Stomach (tissue), 4 donors: ENCODE results near the gene COPG1.

ENCODE experiments used
- EP300 ChIP-seq: sonication (generic); formaldehyde crosslinking; IDR thresholded peaks from one replicate; pipeline ENCODE4 v1.6.1; 2017; ENCODE audit warnings: antibody characterized with exemption
- POLR2A ChIP-seq, 4 donors: fragments of 450-650 bp; IDR thresholded peaks; one replicate each; pipeline ENCODE4 v1.6.1; 2016; ENCODE audit warnings: antibody characterized with exemption in 4 of 4, control low read depth in 2 of 4, mild to moderate bottlenecking in 1 of 4, moderate library complexity in 1 of 4
- POLR2AphosphoS5 ChIP-seq, 3 donors: sonication (generic); formaldehyde crosslinking; IDR thresholded peaks; one replicate each; pipeline ENCODE4 v1.6.1; 2016; ENCODE audit warnings: antibody characterized with exemption in 3 of 3
- TF ChIP-seq, protein P1 (sequence below), 7 experiments: fragments of 450-650 bp in 4 of 7; fragments of 200-600 bp in 3 of 7; sonication (generic) in 3 of 7; IDR thresholded peaks; one replicate each; pipeline ENCODE4 v1.5.1; 2016 to 2019; ENCODE audit warnings: antibody characterized with exemption in 7 of 7, control low read depth in 2 of 7, mild to moderate bottlenecking in 1 of 7

DNA sequence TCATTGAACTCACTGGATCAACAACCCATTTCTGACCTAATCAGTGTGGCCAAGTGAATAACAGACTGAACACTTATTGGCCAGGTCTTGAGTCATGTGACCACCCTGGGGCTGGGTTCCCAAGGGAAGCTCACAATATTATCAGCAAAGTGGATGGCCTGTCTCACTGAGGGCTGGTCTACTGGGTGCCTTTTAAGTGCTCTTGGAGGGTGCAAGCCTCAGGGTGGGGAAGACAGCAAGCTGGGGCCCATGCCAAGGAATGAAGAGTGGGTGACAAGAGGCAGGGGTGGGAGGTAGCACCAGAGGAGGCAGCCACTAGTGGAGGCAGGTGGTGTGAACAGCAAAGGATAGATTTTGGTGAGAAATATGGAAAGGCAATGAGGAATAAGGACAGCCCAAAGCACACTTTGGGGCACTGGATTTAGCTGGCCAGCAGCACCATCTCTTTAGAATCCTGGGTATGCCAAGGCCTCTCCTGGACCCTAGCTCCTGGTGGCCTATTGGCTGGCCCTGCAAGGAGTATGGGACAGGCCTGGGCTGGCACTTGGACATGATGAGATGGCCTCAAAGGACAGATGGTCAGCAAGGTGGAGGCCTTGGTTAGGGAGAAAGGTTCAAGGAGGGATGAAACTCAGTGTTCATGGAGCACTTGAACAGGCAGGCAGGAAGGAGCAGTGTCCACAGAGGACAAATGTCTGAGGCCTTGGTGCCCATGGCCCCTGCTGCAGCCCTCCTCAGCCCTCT lies 63.4 kb downstream of the COPG1 start:
- peak in 1 of 4 donors; percentile 13 for TF ChIP-seq POLR2A (IDR thresholded peaks at IDR 0.05)
- TF ChIP-seq EP300 = no peak
- TF ChIP-seq, protein P1, sequence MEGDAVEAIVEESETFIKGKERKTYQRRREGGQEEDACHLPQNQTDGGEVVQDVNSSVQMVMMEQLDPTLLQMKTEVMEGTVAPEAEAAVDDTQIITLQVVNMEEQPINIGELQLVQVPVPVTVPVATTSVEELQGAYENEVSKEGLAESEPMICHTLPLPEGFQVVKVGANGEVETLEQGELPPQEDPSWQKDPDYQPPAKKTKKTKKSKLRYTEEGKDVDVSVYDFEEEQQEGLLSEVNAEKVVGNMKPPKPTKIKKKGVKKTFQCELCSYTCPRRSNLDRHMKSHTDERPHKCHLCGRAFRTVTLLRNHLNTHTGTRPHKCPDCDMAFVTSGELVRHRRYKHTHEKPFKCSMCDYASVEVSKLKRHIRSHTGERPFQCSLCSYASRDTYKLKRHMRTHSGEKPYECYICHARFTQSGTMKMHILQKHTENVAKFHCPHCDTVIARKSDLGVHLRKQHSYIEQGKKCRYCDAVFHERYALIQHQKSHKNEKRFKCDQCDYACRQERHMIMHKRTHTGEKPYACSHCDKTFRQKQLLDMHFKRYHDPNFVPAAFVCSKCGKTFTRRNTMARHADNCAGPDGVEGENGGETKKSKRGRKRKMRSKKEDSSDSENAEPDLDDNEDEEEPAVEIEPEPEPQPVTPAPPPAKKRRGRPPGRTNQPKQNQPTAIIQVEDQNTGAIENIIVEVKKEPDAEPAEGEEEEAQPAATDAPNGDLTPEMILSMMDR (IDR thresholded peaks at IDR 0.05) = no peak
- TF ChIP-seq POLR2AphosphoS5 (IDR thresholded peaks at IDR 0.05) = no peak
